MCF 10A (cell line): ENCODE data around the gene OR6V1. TPM values are rescaled to one million over a fixed set of nuclear protein-coding genes. Genes with fewer than 3 reads are reported as not detected.

Experiments
- Bru-seq: library from RNA; stranded (reverse); fragments of 400-500 nt; gene quantifications from one replicate; lab custom pipeline; 2021; lab: Mats Ljungman, UMichigan
- BruChase-seq, 2 experiments: library from RNA; stranded (reverse); fragments of 400-500 nt; gene quantifications; one replicate each; lab custom pipeline; 2021; lab: Mats Ljungman, UMichigan
- BruUV-seq: library from RNA; stranded (reverse); fragments of 400-500 nt; replicated peaks from 2 replicates; lab custom pipeline; 2021; lab: Mats Ljungman, UMichigan
- CTCF ChIA-PET: fragments of 300-600 bp; sonication (Branson Sonifier 250); formaldehyde crosslinking; extraction: SDS; loops from one replicate; lab custom pipeline; 2021; ENCODE audit warnings: antibody characterized with exemption, inconsistent platforms; lab: Yijun Ruan, JAX
- POLR2A ChIA-PET: fragments of 300-600, 350-650 bp; sonication (Branson Sonifier 250); formaldehyde crosslinking; extraction: SDS; loops from one replicate; lab custom pipeline; 2020; ENCODE audit warnings: antibody characterized with exemption, inconsistent platforms; lab: Yijun Ruan, JAX
- DNase-seq: peaks from one replicate; pipeline ENCODE4 v3.0.0-alpha.2; 2018; ENCODE audit not compliant: unreplicated experiment
- H3K27ac Mint-ChIP-seq: one replicate; pipeline ENCODE4 v1.8.0; 2022; ENCODE audit warnings: mild to moderate bottlenecking, low read depth, mixed read lengths; ENCODE audit not compliant: unreplicated experiment
- H3K27me3 Mint-ChIP-seq: one replicate; pipeline ENCODE4 v1.8.0; 2022; ENCODE audit warnings: mixed read lengths; ENCODE audit not compliant: insufficient read depth, unreplicated experiment
- H3K36me3 Mint-ChIP-seq: one replicate; pipeline ENCODE4 v1.8.0; 2022; ENCODE audit warnings: mild to moderate bottlenecking, moderate library complexity, mixed read lengths; ENCODE audit not compliant: insufficient read depth, unreplicated experiment
- H3K4me1 Mint-ChIP-seq: one replicate; pipeline ENCODE4 v1.8.0; 2022; ENCODE audit warnings: mixed read lengths; ENCODE audit not compliant: insufficient read depth, unreplicated experiment
- H3K4me3 Mint-ChIP-seq: one replicate; pipeline ENCODE4 v1.8.0; 2022; ENCODE audit warnings: mild to moderate bottlenecking, moderate library complexity, mixed read lengths; ENCODE audit not compliant: unreplicated experiment
- H3K9me3 Mint-ChIP-seq: one replicate; pipeline ENCODE4 v1.8.0; 2022; ENCODE audit warnings: mixed read lengths; ENCODE audit not compliant: unreplicated experiment
- CTCF ChIP-seq: fragments of 200-600 bp; IDR thresholded peaks from one replicate; pipeline ENCODE4 v1.8.0; 2022; ENCODE audit warnings: antibody characterized with exemption, mild to moderate bottlenecking; ENCODE audit not compliant: unreplicated experiment
- intact Hi-C: fragments of 100-400 bp; cut with micrococcal nuclease; formaldehyde crosslinking; loops from 2 replicates; pipeline ENCODE4 v1.14.1; 2022
- long read RNA-seq: library from polyadenylated mRNA; stranded (forward); transcript quantifications from one replicate; pipeline ENCODE4 v2.0.0, GENCODE V29; 2022
- total RNA-seq: library from RNA; stranded (reverse); gene quantifications from 2 replicates; pipeline ENCODE4 v1.2.3, GENCODE V29; 2022

The OR6V1 gene
- total RNA-seq: not detected in 2 replicates
- Bru-seq, nascent RNA: not detected
- not detected for BruChase-seq, experiment 1, labeled RNA remaining after a 6-hour chase
- not detected for BruChase-seq, experiment 2, labeled RNA remaining after a 2-hour chase
- long read RNA-seq: 0 reads

GRCh38 chr7:143052041-143052440 is at the start of gene OR6V1:
Gene OR6V1 (plus strand): TSS chr7:143052341. CDS start chr7:143052341, 0 bp downstream.
- no peaks in the 10 kb centered on the region for H3K4me1 Mint-ChIP-seq
- H3K27ac Mint-ChIP-seq: no peak within 1 kb of the TSS

GRCh38 chr7:143002898-143003297 is 49.2 kb upstream of the OR6V1 start:
- Mint-ChIP-seq H3K4me3 (no peak overlapping the region), H3K9me3 (no peaks in the 10 kb centered on the region), H3K36me3 (no peaks in the 10 kb centered on the region), H3K27me3 (peaks cover 33% of the 10 kb centered on the region), H3K4me1 (no peaks in the 10 kb centered on the region), H3K27ac (no peak overlapping the region)
- no TSS peak for BruUV-seq
- TF ChIP-seq CTCF: no peak
- ChIA-PET CTCF (interaction anchor here (0.6 to 21.9 kb wide), 73 partner anchors 10 to 558 kb away, joined by 3 to 531 read pairs (median 5); partner anchors contain the start of genes EPHB6, TAS2R40, TRPV5 and TRPV6), POLR2A (interaction anchor here (0.6 to 1.6 kb wide), 4 partner anchors 10 to 149 kb away, joined by 3 to 4 read pairs (median 3); partner anchors contain the start of gene TRPV6)
- DNase-seq: no peak
- intact Hi-C loops: loop anchor here (1.0 to 10.0 kb wide), 6 partner anchors 96 to 412 kb away; partner anchors contain the start of gene TRPV6

More at GRCh38 chr7:143052041-143052440, at the start of gene OR6V1:
- ChIA-PET CTCF (interaction anchor here (0.7 kb wide), 1 partner anchor 134 kb away, joined by 4 read pairs; no protein-coding TSS in a partner anchor), POLR2A (no interaction called here)
- no peak for DNase-seq
- H3K36me3 Mint-ChIP-seq: no peaks in the 10 kb centered on the region
- H3K4me3 Mint-ChIP-seq: no peak within 1 kb of the TSS
- no peak for TF ChIP-seq CTCF
- peaks cover 8% of the 10 kb centered on the region for H3K9me3 Mint-ChIP-seq
- intact Hi-C loops: no loop called here
- BruUV-seq: no TSS peak
- H3K27me3 Mint-ChIP-seq: peaks cover 12% of the 10 kb centered on the region

GRCh38 chr7:143003393-143004051 is 48.6 kb upstream of the OR6V1 start:
- Mint-ChIP-seq H3K36me3 (no peaks in the 10 kb centered on the region), H3K27me3 (peaks cover 33% of the 10 kb centered on the region), H3K9me3 (no peaks in the 10 kb centered on the region), H3K27ac (no peak overlapping the region), H3K4me1 (no peaks in the 10 kb centered on the region), H3K4me3 (peak overlapping the region; percentile 37)
- intact Hi-C loops: loop anchor here (1.0 to 10.0 kb wide), 6 partner anchors 96 to 411 kb away; partner anchors contain the start of gene TRPV6
- DNase-seq: peak; percentile 45
- ChIA-PET POLR2A (interaction anchor here (1.1 to 1.6 kb wide), 2 partner anchors 11 to 117 kb away, joined by 3 to 4 read pairs; partner anchors contain the start of gene TRPV6), CTCF (interaction anchor here (0.6 to 21.9 kb wide), 64 partner anchors 10 to 518 kb away, joined by 3 to 531 read pairs (median 7); partner anchors contain the start of genes EPHB6 and TAS2R40)
- BruUV-seq: no TSS peak
- TF ChIP-seq CTCF: peak; percentile 50
